Urinary bladder (tissue), 4 donors: ENCODE measurements around the gene MICA. TPM values are rescaled to one million over a fixed set of nuclear protein-coding genes. Genes with fewer than 3 reads are reported as not detected.

Source experiments
- DNase-seq: peaks from one replicate; pipeline ENCODE4 v3.0.0-alpha.2; 2015; ENCODE audit errors: extremely low spot score
- H3K27ac ChIP-seq: one replicate; pipeline ENCODE4 v1.5.1; 2013; ENCODE audit warnings: low read depth, mild to moderate bottlenecking, moderate library complexity
- H3K36me3 ChIP-seq: one replicate; pipeline ENCODE4 v1.6.1; 2013; ENCODE audit warnings: mild to moderate bottlenecking, moderate library complexity; ENCODE audit not compliant: insufficient read depth
- H3K4me1 ChIP-seq: one replicate; pipeline ENCODE4 v1.6.1; 2013; ENCODE audit warnings: mild to moderate bottlenecking, moderate library complexity; ENCODE audit not compliant: insufficient read depth
- H3K4me3 ChIP-seq: one replicate; pipeline ENCODE4 v1.5.1; 2013; ENCODE audit warnings: low read depth, low read length
- WGBS: extraction: QIAGEN DNeasy Blood & Tissue Kit; methylation state at CpG from one replicate; pipeline ENCODE4 v1.1.7; 2013; 5-methylcytosine and 5-hydroxymethylcytosine counted together
- polyA plus RNA-seq: library from polyadenylated mRNA; stranded (reverse); fragments of 200-250 nt; gene quantifications from one replicate; pipeline ENCODE4 v1.2.3, GENCODE V29; 2013
- total RNA-seq: library from RNA; depleted of rRNA; stranded (reverse); fragments of >200 nt; gene quantifications from one replicate; pipeline ENCODE4 v1.2.3, GENCODE V29; 2014
- donor health status: healthy with polysubstance abuse.
- donor health status: healthy.

The MICA gene
- total RNA-seq = 6.7 TPM
- 23.8 TPM for polyA plus RNA-seq

DNA sequence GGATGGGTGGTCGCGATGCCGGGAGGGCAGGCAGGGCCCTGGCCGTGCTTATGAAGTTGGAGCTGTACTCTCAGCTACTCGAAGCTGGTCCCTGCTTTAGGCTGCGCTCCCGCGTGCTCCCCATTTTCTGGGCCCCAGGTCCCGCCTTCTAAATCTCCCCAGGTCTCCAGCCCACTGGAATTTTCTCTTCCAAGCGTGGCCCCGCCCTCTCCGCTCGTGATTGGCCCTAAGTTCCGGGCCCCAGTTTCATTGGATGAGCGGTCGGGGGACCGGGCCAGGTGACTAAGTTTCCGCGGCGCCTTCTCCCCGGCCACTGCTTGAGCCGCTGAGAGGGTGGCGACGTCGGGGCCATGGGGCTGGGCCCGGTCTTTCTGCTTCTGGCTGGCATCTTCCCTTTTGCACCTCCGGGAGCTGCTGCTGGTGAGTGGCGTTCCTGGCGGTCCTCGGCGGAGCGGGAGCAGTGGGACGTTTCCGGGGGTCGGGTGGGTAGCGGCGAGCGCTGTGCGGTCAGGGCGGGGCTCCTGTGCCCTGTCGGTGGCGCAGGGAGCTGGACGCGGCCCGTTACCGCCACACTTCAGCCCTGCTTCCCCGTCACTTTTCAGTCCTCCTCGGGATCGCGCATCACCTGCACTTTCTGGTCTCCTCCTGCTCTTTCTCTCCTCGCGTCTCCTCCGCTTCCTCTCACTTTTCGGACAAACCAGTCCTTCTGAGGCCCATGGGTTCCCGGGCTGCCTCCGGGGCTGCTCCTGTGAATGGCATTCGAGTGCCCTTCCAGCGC, at the start of gene MICA:
Gene MICA (plus strand): TSS at position 313 of the 778 bp plus-strand sequence. CDS start 38 bp downstream, at position 351.
- DNase-seq = peak; percentile 59
- under 1% methylated on average over 58 of the region's 58 CpGs for WGBS
- Histone ChIP-seq H3K27ac (peak within 1 kb of the TSS; percentile 79), H3K36me3 (no peaks in the 10 kb centered on the region), H3K4me1 (no peaks in the 10 kb centered on the region), H3K4me3 (peak within 1 kb of the TSS; percentile 75)

DNA sequence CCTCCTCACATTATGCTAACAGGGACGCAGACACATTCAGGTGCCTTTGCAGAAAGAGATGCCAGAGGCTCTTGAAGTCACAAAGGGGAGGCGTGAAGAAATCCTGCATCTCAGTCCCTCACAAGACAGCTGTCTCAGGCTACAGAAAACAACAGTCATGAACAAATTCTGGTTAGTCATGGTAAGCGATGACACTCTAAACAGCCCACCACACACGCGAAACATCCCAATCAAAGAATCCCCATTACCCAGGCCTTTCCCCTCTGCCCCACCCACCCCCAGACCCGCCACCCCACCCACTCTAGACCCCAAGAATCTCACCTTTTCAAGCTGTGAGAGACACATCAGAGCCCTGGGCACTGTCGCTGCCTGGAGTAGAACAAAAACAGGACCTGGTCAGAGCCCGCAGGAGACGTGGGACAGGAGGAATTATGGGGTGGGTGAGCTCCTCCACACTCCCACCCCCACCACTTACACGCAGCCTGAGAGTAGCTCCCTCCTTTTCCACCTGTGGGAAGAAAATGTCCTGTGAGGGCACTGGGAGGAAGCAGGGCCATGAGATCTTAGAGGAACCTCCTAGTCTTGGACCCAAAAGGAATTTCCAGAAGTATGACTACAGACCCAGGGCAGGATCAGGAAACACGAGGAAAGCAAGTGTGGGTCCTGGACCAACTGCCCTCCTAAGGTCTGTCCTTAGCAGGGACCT, 49.1 kb upstream of the MICA start:
- 77% methylated on average over 11 of the region's 11 CpGs for WGBS
- H3K4me1 ChIP-seq = no peaks in the 10 kb centered on the region
- H3K27ac ChIP-seq = no peak overlapping the region
- no peak for DNase-seq
- H3K36me3 ChIP-seq = peaks cover 2% of the 10 kb centered on the region
- peak overlapping the region; percentile 91 for H3K4me3 ChIP-seq

DNA sequence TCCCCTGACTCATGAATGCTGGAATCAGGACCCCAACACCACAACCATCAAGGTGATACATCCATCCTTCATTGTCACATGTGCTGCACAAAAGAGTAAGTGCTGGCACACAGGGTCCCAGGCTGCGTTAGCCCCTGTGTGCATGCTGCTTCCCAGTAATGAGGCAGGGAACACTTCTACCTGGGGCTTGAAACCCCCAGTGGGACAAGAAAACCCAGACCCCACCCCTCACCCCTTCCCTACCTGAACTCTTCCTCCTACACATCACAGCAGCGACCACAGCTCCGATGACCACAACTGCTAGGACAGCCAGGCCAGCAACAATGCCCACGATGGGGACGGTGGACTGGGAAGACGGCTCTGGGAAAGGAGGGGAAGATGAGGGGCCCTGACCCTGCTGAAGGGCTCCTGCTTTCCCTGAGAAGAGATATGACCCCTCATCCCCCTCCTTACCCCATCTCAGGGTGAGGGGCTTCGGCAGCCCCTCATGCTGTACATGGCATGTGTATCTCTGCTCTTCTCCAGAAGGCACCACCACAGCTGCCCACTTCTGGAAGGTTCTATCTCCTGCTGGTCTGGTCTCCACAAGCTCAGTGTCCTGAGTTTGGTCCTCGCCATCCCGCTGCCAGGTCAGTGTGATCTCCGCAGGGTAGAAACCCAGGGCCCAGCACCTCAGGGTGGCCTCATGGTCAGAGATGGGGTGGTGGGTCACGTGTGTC, 48.4 kb upstream of the MICA start:
- WGBS = 68% methylated on average over 11 of the region's 11 CpGs
- peak overlapping the region; percentile 91 for H3K4me3 ChIP-seq
- H3K36me3 ChIP-seq = peaks cover 2% of the 10 kb centered on the region
- H3K4me1 ChIP-seq = no peaks in the 10 kb centered on the region
- H3K27ac ChIP-seq = no peak overlapping the region
- no peak for DNase-seq

DNA sequence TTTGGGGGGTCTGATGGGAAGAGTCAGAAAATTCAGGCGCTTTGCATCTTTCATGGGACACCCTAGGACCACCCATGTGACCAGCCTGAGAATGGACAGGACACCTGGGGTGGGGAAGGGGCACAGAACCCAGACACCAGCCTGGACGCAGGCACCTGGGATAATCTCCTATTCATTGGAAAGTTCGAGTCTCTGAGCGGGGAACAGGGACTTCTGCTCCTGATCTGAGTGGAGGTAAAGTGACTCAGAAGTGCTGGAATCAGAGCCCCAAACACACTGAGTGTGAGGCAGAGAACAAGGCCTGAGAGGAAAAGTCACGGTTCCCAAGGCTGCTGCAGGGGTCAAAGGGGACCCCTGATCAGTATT, 47.8 kb upstream of the MICA start:
- 82% methylated on average over 5 of the region's 5 CpGs for WGBS
- peaks cover 2% of the 10 kb centered on the region for H3K36me3 ChIP-seq
- no peak overlapping the region for H3K27ac ChIP-seq

DNA sequence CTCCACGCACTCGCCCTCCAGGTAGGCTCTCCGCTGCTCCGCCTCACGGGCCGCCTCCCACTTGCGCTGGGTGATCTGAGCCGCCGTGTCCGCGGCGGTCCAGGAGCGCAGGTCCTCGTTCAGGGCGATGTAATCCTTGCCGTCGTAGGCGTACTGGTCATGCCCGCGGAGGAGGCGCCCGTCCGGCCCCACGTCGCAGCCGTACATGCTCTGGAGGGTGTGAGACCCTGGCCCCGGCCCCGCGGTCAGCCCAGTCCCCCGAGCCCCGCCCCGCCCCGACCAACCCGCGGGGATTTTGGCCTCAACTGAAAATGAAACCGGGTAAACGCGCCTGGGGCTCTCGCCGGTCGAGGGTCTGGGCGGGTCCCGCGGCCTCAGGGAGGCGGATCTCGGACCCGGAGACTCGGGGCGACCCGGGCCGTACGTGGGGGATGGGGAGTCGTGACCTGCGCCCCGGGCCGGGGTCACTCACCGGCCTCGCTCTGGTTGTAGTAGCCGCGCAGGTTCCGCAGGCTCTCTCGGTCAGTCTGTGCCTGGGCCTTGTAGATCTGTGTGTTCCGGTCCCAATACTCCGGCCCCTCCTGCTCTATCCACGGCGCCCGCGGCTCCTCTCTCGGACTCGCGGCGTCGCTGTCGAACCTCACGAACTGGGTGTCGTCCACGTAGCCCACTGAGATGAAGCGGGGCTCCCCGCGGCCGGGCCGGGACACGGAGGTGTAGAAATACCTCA, 47.0 kb upstream of the MICA start:
- H3K36me3 ChIP-seq = peaks cover 2% of the 10 kb centered on the region
- no peak for DNase-seq
- H3K4me1 ChIP-seq = no peaks in the 10 kb centered on the region
- H3K27ac ChIP-seq = peak overlapping the region; percentile 93
- peak overlapping the region; percentile 91 for H3K4me3 ChIP-seq
- 4% methylated on average over 80 of the region's 83 CpGs for WGBS

More for the DNA sequence above, 47.8 kb upstream of the MICA start:
- no peak for DNase-seq
- Histone ChIP-seq H3K4me3 (peak overlapping the region; percentile 91), H3K4me1 (no peaks in the 10 kb centered on the region)

DNA sequence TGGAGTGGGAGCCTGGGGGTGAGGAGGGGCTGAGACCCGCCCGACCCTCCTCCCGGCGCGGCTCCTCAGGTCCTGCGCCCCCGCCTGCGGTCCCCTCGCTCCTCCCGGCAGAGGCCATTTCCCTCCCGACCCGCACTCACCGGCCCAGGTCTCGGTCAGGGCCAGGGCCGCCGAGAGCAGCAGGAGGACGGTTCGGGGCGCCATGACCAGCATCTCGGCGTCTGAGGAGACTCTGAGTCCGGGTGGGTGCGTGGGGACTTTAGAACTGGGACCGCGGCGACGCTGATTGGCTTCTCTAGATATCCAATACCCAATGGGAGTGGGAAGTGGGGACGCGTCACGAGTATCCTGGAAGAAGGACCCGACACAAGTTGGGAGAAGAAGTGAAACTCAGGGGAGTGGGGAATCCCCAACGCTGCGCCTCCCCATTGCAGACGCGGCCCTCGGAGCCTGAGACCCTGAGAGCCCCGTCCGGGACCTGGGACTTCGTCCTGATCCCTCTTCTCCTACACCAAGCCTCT, 46.4 kb upstream of the MICA start, which contains the start of gene HLA-B:
Gene HLA-B (minus strand): TSS at position 234 of the 521 bp plus-strand sequence. CDS start 21 bp downstream, at position 213.
- Histone ChIP-seq H3K4me1 (no peaks in the 10 kb centered on the region), H3K4me3 (peak within 1 kb of the TSS; percentile 91), H3K27ac (peak within 1 kb of the TSS; percentile 93), H3K36me3 (peaks cover 2% of the 10 kb centered on the region)
- peak; percentile 29 for DNase-seq
- under 1% methylated on average over 39 of the region's 39 CpGs for WGBS

DNA sequence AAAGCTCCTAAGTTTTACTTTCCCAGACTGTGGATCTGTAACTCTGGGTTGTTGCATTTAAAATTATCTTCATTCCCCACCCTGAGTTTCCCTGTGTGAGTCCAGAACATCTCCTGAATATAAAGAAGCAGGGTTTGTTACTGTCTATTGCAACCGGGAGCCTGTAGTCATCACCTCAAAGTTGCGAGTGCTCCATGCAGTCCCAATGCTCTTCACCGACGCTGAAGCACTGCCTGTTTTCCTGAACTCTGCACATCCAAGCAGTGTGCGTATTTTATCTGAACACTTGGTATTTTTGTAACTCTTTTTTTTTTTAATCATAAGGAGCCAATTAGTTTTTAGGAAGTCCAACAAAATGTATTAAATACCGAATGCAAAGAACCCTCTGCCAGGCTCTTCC, 45.5 kb upstream of the MICA start:
- Histone ChIP-seq H3K4me1 (no peaks in the 10 kb centered on the region), H3K27ac (no peak overlapping the region)

DNA sequence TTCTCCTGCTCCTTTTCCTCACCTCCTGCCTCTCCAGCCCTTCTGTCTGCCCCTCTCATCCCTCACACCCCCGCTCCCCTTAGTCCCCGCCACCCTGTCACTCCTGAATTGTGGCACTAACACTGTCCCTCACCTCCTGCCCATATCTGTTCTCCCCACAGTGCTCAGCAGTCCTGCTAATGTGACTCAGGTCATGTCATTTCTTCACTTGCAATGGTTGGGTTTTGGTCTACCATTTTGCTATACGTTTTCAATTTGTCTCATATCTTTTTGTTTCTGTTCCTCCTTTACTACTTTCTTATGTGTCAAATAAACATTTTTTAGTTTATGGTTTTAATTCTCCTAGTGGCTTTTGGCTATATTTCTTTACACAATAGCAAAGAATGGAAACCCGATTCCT, 45.1 kb upstream of the MICA start:
- H3K36me3 ChIP-seq = peaks cover 2% of the 10 kb centered on the region
- no peak overlapping the region for H3K27ac ChIP-seq
- no peak overlapping the region for H3K4me3 ChIP-seq
- WGBS = 56% methylated on average over 4 of the region's 4 CpGs
- DNase-seq = no peak
- no peaks in the 10 kb centered on the region for H3K4me1 ChIP-seq

More for the DNA sequence above, 45.5 kb upstream of the MICA start:
- DNase-seq = no peak
- WGBS = 40% methylated on average over 6 of the region's 6 CpGs
- H3K4me3 ChIP-seq = no peak overlapping the region
- H3K36me3 ChIP-seq = peaks cover 2% of the 10 kb centered on the region

DNA sequence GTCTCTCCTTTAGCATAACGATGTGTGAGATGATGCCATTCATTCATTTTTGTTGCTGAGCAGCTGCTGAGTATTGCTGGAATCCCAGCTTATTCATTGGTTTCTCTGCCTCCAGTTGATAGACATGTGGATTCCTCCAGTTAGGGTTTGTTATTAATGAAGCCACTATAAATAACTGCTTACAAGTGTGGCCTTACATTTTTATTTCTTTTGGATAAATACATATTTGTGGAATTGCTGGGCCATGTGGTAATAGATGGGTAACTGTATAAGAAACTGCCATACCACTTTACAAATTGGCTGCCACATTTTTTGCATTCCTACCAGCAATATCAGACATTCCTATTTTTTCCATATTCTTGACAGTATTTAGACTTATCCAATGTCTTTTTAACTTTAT, 43.8 kb upstream of the MICA start:
- no peak overlapping the region for H3K4me3 ChIP-seq
- WGBS = 65% methylated on average over 1 of the region's 1 CpG
- DNase-seq = no peak

DNA sequence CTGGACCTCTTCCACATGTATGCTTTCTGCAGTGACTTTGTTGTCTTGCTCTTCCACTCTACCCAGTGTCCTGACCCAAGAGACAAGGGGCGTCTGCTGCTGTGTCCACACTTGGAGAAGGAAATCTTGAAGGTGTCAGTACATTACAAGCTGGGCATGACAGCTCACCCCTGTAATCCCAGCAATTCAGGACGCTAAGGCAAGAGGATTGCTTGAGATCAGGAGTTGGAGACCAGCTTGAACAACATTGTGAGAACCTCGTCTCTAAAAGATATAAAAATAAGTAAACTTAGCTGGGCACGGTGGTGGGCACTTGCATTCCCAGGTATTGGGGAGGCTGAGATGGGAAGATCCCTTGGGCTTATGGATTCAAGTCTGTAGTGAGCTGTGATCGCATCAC, 40.6 kb upstream of the MICA start:
- Histone ChIP-seq H3K36me3 (no peaks in the 10 kb centered on the region), H3K4me3 (no peak overlapping the region), H3K27ac (no peak overlapping the region), H3K4me1 (no peaks in the 10 kb centered on the region)
- no peak for DNase-seq
- WGBS = 43% methylated on average over 5 of the region's 5 CpGs

More for the DNA sequence above, 43.8 kb upstream of the MICA start:
- no peaks in the 10 kb centered on the region for H3K4me1 ChIP-seq
- H3K36me3 ChIP-seq = peaks cover 2% of the 10 kb centered on the region
- H3K27ac ChIP-seq = no peak overlapping the region

DNA sequence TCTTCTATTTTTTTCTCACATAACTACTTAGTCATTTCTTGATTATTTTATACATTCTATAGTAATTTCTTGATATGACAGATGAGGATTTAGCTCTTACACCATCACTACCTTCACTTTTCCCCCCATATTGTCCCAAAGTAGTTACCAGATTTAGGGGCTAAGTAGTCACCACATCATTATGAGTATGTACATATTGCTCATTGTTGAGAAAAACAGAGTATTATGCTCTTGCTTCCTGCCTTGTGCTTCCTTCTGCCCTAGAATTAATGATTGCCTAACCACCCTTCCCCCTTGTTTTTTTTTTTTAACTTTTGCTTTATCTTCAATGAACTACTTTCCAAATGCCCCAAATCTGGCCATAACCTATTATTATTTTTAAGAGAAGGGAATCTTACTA, 39.6 kb upstream of the MICA start:
- Histone ChIP-seq H3K4me3 (no peak overlapping the region), H3K4me1 (no peaks in the 10 kb centered on the region), H3K27ac (no peak overlapping the region), H3K36me3 (no peaks in the 10 kb centered on the region)
- no peak for DNase-seq

DNA sequence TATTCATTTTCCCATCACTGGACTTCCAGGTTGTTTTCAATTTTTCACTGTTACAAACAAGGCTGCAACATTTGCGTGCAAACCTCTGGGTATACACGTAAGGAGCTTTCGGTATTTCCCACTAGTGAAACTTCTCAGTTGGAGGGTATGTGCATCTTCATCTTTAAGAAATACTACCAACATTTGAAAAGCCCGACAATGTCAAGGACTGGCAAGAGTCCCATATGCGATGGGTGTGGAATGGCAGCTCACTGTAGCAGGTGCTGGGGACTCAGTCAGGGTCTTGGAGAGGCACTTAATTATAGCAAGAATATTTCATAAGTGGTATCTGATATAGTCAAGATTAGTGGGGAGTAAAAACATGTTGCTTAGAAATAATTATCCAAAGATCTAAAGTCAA, 37.5 kb upstream of the MICA start:
- WGBS = 79% methylated on average over 5 of the region's 5 CpGs
- no peak overlapping the region for H3K4me3 ChIP-seq
- DNase-seq = no peak

More for the DNA sequence above, 37.5 kb upstream of the MICA start:
- H3K27ac ChIP-seq = no peak overlapping the region
- H3K4me1 ChIP-seq = no peaks in the 10 kb centered on the region
- no peaks in the 10 kb centered on the region for H3K36me3 ChIP-seq
